Measurements from ENCODE around the gene NECTIN1.

Gene NECTIN1, protein sequence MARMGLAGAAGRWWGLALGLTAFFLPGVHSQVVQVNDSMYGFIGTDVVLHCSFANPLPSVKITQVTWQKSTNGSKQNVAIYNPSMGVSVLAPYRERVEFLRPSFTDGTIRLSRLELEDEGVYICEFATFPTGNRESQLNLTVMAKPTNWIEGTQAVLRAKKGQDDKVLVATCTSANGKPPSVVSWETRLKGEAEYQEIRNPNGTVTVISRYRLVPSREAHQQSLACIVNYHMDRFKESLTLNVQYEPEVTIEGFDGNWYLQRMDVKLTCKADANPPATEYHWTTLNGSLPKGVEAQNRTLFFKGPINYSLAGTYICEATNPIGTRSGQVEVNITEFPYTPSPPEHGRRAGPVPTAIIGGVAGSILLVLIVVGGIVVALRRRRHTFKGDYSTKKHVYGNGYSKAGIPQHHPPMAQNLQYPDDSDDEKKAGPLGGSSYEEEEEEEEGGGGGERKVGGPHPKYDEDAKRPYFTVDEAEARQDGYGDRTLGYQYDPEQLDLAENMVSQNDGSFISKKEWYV

DNA sequence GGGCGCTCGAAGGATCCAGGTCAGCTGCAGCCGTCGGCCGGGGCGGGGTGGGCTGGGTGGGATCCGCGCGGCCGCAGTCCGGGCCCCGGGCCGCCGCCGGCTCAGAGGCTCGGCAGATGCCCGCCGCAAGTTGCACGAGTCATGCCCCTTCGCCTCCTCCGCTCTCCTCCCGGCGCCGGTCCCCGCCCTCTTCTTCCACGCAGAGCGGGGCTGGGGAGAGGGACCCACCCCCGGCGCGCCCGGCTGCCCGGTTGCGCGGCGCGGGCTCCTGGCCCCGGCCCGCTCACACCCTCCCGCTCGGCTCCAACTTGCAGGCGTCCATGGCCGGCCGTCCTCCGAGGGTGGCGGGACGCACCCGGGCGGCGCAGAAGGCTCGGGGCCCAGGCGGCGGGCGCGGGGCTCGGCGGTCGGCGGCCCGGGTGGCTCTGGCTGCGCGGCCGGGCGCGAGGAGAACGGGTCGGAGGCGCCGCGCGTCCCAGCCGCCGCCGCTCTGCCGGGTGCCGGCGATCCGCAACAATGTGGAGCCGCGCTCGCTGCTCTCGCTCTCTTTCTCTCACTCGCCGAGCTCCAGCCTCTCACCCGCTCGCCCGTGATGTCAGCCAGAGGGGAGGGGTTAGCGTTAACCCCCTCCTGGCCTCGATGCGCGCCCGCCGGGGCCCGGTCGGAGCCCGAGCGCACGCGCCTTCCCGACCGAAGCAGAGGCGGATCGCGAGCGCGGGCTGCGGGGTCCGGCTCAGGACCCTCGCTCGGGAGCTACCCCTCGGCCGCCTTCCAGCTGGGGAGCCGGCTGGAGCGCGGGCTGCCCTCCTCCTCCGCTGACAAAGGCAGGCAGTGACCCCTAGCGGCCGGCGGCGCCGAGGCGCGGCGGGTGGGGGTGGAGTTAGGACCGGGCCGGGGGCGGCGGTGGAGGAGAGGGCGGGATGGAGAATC, at the start of gene NECTIN1:
Gene NECTIN1 (minus strand): TSS at position 550 of the 930 bp plus-strand sequence. CDS start 647 bp downstream, outside the sequence.
- DNase-seq = peak; percentile 94

DNA sequence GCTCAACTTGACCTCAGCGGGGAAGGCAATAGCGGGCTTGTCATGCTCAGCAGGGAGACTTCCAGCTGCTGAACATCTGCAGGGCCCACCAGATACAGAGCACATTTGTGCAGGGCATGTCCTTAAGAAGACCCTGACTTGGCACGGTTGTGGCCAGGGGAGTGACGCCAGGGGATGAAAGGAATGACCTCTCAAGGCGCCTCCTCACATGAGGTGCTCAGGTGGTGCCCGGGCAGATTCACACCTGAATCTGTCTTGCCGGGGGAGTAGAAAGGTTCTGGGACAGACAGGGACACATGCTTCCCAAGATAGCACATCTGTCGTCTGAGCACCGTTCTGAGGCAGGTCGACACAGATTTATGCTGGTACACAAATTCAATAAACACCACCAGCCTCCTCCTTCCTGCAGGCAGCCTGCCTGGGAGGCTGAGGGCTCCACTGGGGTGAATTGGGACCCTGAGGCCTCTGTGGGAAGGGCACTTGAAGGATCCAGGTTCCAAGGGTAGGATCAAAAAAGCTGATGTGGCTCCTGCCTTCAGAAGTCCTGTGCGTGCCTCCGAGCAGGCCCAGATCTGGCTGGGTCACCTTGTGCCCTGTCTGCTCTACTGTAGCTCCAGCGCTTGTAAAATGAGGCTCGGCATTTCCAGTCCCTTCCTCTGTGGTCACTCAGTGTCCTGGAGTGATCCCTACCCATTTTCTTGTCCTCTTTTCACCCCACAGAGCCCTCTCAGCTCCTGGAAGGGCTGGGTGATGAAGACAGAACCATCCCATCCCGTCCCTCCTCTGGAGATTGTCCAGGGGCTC, 49.6 kb upstream of the NECTIN1 start:
- DNase-seq = no peak

DNA sequence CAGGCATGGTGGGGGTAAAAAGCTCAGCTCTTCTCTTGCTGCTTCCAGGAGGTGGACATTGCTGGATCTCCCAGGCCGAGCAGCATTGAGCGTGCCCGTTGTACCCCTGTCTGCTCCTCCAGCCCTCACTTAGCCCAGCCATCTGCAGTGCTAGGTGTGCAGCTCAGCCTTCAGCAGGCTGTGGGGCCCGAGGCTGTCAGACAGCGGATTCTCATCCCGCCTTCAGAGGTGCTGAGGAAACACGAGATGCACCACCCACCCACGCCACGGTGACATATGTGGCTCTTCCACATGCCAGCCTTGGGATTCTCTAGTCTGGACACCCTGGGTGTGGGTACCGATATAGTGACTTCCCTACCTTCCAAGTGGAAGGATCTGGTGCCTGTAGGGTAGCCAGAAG, 48.9 kb upstream of the NECTIN1 start:
- no peak for DNase-seq

DNA sequence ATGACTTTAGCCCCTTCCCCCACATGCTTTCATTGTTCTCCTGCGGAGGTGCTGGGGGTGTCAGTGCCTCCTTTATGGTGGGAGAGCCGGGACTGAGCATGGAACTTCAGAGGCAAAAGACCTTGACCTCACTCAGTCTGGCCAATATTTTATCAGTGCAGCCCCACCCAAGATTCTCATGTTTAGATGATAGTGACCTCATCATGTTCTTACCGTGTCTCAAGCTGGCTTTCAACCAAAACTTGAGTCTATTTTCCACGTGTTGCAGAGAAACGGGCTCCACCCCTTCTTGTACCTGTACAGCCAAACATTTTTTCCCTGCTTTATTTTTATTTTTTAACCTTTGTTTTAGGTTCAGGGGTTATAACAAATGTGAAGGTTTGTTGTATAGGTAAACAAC, 47.7 kb upstream of the NECTIN1 start:
- DNase-seq = no peak

DNA sequence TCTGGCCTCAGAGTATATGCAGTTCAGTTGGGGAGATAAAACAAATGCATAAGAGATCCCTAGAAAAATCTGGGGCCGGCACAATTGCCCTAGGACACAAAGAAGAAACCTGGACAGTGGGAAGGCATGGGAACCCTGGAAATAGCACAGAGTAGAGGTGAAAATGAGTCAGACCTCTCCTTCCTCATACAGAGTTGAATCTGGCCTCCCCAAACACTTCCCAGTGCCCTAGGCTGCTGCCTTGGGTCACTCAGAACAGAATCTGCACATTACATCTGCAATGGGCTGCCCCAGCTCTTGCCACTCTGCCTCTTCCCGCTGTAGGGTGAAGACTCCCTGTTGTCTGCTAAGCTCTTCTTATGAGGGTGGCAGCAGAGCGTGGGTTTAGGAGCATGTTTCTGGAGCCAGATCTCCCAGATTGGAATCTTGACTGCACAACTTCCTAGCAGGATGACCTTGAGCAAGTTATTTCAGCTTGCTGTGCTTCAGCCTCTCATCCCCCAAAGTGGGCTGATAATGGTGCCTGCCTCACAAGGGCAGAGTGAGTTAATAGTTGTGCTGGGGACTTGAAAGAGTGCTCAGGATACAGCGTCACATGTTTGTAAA, 47.1 kb upstream of the NECTIN1 start:
- no peak for DNase-seq

DNA sequence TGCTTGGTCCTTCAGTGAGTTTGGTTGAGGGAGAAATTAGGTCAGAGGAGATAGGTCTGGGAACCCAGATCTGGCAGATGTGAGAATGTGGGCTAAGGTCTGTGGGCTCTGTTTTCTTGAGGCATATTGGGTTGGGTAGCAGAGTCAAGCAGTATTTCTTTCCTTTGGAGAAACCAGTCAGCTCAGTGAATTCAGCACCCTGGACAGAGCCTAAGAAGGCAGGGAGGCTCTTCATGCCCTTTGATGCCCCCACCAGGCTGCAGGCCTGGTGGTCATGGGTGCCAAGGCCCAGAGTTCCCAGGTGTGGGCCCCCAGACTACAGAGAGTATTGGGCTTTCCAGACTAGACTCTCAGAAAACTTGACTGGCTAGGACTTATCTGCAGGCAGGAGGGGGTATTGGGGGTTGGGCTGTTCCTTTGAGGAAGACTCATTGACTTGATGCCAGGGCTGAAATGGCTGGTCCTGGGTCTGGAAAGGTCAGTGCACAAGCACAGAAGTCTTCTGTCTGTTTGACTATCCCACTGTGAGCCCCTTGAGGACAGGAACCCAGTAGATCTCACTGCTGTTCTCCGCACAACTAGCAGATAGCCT, 45.3 kb upstream of the NECTIN1 start:
- no peak for DNase-seq

DNA sequence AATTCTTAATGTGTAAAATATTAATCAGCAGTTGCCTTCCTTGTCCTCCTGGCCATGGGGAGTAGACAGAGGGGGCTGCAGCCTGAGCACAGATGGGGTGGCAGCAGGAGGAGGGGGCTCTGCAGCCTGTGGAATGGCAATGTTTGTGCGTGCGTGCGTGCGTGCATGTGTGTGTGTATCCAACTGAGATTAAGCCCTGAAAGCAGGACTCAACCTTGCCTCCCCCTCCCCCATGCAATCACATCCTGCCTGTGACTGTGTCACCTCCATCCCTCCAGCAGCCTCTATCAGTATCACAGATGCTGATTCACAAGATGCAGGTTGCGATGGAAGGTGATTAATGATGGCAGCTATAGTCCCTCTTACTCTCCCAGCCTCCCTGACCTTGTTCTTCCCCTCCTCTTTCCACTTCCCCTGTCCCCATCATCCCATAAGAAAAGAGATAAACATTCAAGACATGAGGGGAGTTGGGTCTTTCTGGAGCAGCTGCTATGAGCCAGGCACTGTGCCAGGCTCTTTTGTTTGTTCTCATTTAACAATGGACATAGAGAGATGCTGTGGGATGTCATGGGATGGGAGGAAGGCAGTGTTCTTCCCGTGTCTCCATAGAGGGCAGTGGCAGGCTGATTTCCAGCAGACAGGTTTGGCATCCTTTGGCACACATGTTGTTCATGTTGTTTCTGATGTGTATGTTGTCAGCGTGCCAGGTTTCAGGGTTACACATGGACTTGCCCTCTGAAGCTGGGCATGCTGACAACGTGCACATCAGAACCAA, 43.8 kb upstream of the NECTIN1 start:
- DNase-seq = no peak

DNA sequence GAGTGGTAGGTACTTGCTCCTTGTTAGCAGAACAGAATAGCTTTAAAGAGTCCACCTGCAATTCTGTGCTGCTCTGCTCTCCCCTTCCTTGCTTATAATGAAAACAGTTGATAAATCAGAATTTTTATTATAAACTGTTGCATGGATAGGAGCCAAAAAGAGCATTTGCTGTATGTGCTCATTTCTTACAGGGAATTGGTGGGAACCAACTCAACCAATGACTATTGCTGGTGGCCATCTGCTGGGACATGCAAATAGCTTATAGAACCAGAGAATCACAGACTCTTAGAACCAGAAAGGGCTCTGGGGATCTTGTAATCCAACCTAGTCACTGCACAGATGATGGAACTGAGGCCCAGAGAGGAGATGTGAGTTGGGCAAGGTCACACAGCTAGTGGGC, 43.1 kb upstream of the NECTIN1 start:
- no peak for DNase-seq

DNA sequence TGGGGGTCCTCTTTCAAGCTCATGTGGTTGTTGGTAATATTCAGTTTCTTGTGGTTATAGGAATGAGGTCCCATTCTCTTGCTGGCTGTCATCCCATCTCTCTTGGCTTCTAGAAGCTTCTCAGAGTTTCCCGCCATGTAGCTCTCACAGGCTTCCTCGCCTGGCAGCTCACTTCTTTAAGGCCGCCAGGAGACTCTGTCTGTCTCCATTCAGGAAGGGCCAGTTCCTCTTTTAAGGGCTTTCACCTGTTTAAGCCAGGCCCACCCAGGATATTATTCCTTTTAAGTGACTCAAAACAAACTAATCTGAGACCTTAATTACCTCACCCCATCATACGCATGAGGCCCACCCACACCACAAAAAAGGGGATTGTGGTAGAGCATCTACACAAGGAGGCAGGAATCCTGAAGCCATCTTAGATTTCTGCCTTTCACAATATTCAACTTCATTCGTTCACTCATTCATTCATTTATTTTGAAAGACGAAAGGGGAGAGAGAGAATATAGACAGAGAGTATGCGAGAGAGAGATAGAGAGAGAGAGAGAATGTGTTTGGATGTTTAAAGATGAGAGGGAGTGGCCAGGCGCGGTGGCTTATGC, 42.3 kb upstream of the NECTIN1 start:
- DNase-seq = no peak

DNA sequence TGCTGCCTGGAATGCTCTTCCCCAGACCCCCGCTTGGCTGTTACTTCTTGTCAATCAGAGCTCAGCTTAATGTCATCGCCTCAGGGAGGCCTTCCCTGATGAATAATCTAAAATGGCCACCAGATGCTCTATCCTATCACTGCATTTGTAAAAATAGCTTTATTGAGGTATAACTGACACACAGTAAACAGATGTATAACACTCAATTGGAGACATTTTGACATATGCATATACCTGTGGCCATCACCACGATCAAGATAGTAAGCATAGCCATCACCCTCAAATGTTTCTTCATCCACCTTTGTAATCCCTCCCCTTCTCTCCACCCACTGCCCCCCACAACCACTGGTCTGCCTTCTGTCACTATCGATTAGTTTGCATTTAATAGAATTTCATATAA, 36.6 kb upstream of the NECTIN1 start:
- no peak for DNase-seq

DNA sequence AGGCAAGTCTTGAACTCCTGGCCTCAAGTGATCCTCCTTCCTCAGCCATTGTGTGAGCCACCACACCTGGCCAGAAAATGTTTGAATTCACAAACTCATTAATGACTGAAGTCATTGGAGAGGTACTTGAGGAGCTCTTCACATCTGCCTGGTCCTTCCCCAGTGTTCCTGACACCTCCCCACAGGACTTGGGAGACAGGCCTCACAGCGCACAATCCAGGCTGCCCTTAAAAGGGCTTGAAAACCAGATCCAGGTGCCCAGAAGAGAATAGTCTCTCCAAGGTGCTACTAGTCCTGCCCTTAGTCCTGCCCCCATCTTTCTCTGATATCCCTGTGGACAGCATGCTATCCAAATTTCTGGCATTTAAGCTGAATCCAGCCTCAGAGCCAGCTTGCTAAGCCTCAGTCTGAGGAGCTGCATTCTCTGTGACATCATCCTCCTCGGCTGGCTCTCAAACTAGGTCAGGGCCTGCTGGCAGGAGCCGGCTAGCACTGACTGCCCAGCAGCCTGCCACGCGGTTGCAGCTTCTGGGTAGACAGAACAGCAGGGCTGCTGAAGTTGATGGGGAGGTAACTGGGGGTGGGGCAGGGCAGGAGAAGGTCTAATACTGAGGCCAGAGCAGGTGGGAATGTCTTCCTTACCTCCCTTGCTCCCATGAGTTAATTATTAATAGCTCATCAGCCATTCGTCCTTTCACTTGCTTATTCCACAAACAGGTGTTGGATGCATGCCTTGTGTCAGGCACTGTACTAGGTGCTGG, 35.3 kb upstream of the NECTIN1 start:
- DNase-seq = peak; percentile 94

DNA sequence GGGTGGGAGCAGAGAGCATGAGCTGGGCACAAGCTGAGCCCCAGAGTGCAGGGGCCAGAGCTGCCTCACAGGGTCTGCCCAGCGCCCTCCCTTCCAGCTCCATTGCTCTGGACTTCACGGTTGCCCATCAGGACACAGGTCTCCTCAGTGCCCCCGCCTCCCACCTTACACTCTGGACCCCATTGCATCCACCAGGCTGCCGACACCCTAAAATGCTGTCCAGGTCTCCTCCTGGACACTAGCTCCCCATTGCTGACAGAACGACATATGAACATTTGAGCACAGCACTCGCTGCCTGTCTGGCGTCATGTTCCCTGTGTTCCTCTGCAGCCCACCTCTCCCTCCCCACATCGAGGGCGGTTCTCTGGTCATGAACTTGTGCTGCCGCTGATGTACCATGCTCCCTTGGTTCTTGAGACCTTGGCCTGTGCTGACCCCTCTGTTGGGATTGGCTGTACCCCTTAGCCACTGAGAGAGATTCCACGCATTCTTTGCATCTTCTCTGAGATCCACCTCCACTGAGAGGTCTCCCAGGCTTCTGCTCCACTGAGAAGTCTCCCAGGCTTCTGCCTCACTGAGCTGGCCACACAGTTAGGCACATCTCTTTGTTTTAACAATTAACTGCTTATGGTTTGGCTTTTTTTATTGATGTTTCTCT, 34.2 kb upstream of the NECTIN1 start:
- no peak for DNase-seq

DNA sequence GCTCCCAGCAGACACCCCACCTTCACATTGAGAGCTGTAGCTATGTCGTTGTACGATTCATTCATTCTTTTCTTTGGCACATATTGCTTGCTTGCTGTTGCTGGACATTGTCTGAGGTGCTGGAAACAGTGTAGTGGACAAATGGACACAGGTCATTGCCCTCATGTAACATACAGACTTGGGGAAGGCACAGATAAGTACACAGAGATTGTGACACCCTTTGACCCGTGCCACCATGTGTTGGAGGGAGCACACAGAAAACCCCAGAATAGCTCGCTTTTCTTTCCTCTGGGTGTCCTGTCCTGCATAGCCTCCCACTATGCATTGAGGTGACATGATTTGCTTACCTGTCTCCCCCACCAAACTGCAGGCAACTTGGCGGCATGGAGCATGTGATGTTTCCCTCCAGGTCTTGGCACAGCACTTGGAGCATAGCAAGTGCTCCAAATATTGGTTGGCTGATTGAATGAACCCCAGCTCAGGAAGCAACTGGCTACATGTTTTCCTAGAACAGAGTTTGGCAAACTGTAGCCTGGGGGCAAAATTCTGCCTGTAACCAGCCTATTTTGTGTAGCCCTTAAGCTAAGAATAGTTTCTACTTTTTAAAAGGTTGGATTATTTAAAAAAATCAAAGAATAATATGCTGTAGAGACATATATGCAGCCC, 30.9 kb upstream of the NECTIN1 start:
- DNase-seq = no peak

DNA sequence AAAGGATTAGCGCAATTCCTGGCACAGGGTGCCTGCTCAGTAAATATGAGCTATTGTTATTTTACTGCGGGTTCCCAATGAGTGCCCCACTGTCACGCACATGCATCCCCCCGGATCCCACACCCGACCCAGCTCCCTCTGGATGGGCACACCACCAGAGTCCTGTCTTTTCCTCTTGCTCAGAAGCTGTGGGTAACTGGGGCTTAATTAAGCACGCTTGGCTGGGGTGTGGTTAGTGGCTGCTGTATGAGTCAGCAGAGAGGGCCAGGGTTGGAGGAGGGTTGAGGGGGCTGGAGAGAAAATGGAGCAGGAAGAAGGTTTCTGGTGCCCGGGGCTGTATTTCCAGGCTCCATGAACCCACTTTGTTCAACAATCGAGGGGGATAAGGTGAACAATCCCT, 30.3 kb upstream of the NECTIN1 start:
- DNase-seq = peak; percentile 32

DNA sequence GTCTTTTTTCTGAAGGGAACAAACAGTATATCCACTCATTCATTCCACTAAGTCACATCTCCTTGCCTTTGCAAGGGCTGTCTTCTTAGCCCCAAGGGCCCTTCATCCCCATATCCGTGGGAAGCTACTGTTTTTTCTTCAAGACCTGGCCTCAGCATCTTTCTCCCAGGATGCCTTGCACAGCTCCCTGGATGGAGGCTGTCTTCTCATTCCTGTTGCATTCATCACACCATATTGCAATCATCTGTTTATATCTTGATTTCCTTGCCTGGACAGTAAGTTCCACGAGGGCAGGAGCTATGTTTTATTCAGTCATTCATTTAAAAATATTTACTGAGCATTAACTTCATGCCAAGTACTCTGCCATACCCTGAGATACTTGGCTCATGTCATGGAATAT, 29.3 kb upstream of the NECTIN1 start:
- no peak for DNase-seq

DNA sequence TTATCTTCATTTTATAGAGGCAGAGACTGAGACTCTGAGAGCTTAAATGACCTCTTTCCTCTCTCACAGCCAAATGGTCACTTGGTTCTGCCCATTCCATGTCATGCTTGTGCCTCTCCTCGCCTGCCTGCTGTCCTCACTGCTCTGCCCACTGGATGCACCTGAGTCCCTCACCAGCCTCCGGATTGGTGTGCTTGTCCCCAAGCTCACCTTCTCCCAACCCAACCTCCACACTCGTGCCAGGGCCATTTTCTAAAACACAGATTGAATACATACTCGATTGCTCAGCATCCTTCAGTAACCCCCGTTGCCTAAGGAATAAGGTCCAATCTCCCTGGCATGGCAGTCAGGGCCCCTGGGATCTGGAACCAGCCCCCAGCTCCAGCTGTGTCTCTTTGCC, 28.4 kb upstream of the NECTIN1 start:
- DNase-seq = no peak

DNA sequence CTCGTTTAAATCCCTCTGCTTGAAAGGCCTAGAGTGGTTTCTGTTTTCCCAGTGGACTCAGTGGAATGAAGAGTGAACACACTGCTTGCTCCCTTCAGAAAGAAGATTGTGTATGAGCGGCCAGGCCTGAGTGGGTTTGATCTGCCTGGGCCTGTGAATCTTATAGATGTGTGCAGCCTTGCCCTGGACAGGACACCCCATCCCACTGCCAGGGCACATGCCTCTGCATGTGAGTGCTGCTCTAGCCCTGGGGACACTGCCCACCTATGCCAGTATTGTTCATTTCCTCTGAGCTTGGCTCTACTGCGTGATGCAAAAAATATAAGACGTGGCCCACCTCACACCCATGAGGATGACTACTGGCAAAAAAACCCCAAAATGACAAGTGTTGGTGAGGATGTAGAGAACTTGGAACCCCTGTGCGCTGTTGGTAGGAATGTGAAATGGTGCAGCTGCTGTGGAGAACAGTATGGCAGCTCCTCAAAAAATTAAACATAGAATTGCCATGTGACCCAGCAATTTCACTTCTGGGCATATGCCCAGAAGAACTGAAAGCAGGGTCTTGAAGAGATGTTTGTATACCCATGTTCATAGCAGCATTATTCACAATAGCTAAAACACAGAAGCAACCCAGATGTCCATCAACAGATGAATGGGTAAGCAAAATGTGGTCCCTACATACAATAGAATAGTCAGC, 27.3 kb upstream of the NECTIN1 start:
- DNase-seq = no peak
